ENCODE results near the gene ANKRD55. TPM values are rescaled to one million over a fixed set of nuclear protein-coding genes. Genes with fewer than 3 reads are reported as not detected.
A peak's percentile ranks its signal among the peaks of the same experiment; 100 is the strongest.

ANKRD55 gene
- total RNA-seq, 6 donors from 2014 or later, result 0.23 to 1.7 (median 0.98) TPM; not detected in 1

- 33 to 49% methylated on average over 3 of the region's 3 CpGs for WGBS, 2 donors
- no peaks in the 10 kb centered on the region for H3K9me3 ChIP-seq
- peak in 1 of 2 donors; percentile 34 for ATAC-seq (ENCODE audit: low FRiP score in 2 of 2)
- no peaks in the 10 kb centered on the region for H3K27me3 ChIP-seq
- H3K36me3 ChIP-seq, result no peaks in the 10 kb centered on the region
- TF ChIP-seq EP300 (IDR thresholded peaks at IDR 0.05), result no peak
- no peak for TF ChIP-seq POLR2A (IDR thresholded peaks at IDR 0.05)
- no peak for TF ChIP-seq CTCF (IDR thresholded peaks at IDR 0.05)
- TF ChIP-seq POLR2AphosphoS5 (IDR thresholded peaks at IDR 0.05), result no peak
- peak overlapping the region in 1 of 4 donors; percentile 30 for H3K27ac ChIP-seq
- H3K4me1 ChIP-seq, result peaks cover 4 to 22% (median 13%) of the 10 kb centered on the region in 4 donors
- no peak overlapping the region for H3K4me3 ChIP-seq
- no peak for DNase-seq
Observed at GRCh38 chr5:56191656-56192055, 41.5 kb downstream of the ANKRD55 start.

GRCh38 chr5:56190497-56190896 lies 42.6 kb downstream of the ANKRD55 start:
- peak in 1 of 2 donors; percentile 50 for ATAC-seq (ENCODE audit: low FRiP score in 2 of 2)
- Histone ChIP-seq H3K4me1 (peaks cover 4 to 22% (median 13%) of the 10 kb centered on the region in 4 donors), H3K9me3 (no peaks in the 10 kb centered on the region), H3K27me3 (no peaks in the 10 kb centered on the region), H3K36me3 (no peaks in the 10 kb centered on the region), H3K4me3 (no peak overlapping the region), H3K27ac (peak overlapping the region in 2 of 4 donors; percentile 3 to 30)
- DNase-seq, result peak in 1 of 2 donors; percentile 74
- TF ChIP-seq CTCF (IDR thresholded peaks at IDR 0.05) (no peak), POLR2AphosphoS5 (IDR thresholded peaks at IDR 0.05) (peak in 1 of 2 donors; percentile 34), EP300 (IDR thresholded peaks at IDR 0.05) (peak in 1 of 4 donors; percentile 15), POLR2A (IDR thresholded peaks at IDR 0.05) (no peak)
- WGBS, 2 donors, result 42 to 43% methylated on average over 2 of the region's 2 CpGs

GRCh38 chr5:56185768-56186311 lies 47.3 kb downstream of the ANKRD55 start:
- H3K4me1 ChIP-seq, result peaks cover 0 to 10% (median 6%) of the 10 kb centered on the region in 4 donors
- no peak for TF ChIP-seq POLR2AphosphoS5 (IDR thresholded peaks at IDR 0.05)
- TF ChIP-seq CTCF (IDR thresholded peaks at IDR 0.05), result no peak
- no peak for TF ChIP-seq POLR2A (IDR thresholded peaks at IDR 0.05)
- TF ChIP-seq EP300 (IDR thresholded peaks at IDR 0.05), result no peak
- no peak for ATAC-seq (ENCODE audit: low FRiP score in 2 of 2)
- H3K36me3 ChIP-seq, result no peaks in the 10 kb centered on the region
- 92 to 94% methylated on average over 8 of the region's 8 CpGs for WGBS, 2 donors
- H3K27ac ChIP-seq, result no peak overlapping the region
- no peak overlapping the region for H3K4me3 ChIP-seq
- H3K27me3 ChIP-seq, result no peaks in the 10 kb centered on the region
- DNase-seq, result no peak
- no peaks in the 10 kb centered on the region for H3K9me3 ChIP-seq

GRCh38 chr5:56183506-56183905 lies 49.6 kb downstream of the ANKRD55 start:
- H3K9me3 ChIP-seq, result no peaks in the 10 kb centered on the region
- no peak overlapping the region for H3K27ac ChIP-seq
- DNase-seq (no peak), ATAC-seq (ENCODE audit: low FRiP score in 2 of 2) (no peak)
- H3K4me1 ChIP-seq, result no peaks in the 10 kb centered on the region
- no peaks in the 10 kb centered on the region for H3K36me3 ChIP-seq
- WGBS, 2 donors, result 61 to 78% methylated on average over 4 of the region's 4 CpGs
- no peak overlapping the region for H3K4me3 ChIP-seq
- no peaks in the 10 kb centered on the region for H3K27me3 ChIP-seq
- no peak for TF ChIP-seq POLR2AphosphoS5 (IDR thresholded peaks at IDR 0.05)
- no peak for TF ChIP-seq POLR2A (IDR thresholded peaks at IDR 0.05)
- TF ChIP-seq CTCF (IDR thresholded peaks at IDR 0.05), result no peak
- TF ChIP-seq EP300 (IDR thresholded peaks at IDR 0.05), result no peak

- WGBS, 2 donors, result 75 to 81% methylated on average over 2 of the region's 2 CpGs
Observed at GRCh38 chr5:56179442-56179841, 53.7 kb downstream of the ANKRD55 start.

More at GRCh38 chr5:56179442-56179841, 53.7 kb downstream of the ANKRD55 start:
- no peaks in the 10 kb centered on the region for H3K27me3 ChIP-seq
- no peak overlapping the region for H3K27ac ChIP-seq
- no peak overlapping the region for H3K4me3 ChIP-seq
- DNase-seq, result no peak
- no peaks in the 10 kb centered on the region for H3K9me3 ChIP-seq
- TF ChIP-seq CTCF (IDR thresholded peaks at IDR 0.05), result no peak
- TF ChIP-seq EP300 (IDR thresholded peaks at IDR 0.05), result no peak
- no peak for TF ChIP-seq POLR2AphosphoS5 (IDR thresholded peaks at IDR 0.05)
- TF ChIP-seq POLR2A (IDR thresholded peaks at IDR 0.05), result no peak
- peaks cover 14 to 26% (median 21%) of the 10 kb centered on the region in 4 donors for H3K4me1 ChIP-seq
- ATAC-seq (ENCODE audit: low FRiP score in 2 of 2), result no peak
- H3K36me3 ChIP-seq, result no peaks in the 10 kb centered on the region
